WTC11 (cell line): ENCODE data around the gene COL19A1.

Experiments used
- CREB1 ChIP-seq: sonication (generic); formaldehyde crosslinking; IDR thresholded peaks from 2 replicates; pipeline ENCODE4 v1.8.0; 2023; ENCODE audit warnings: mild to moderate bottlenecking, missing genetic modification reagents
- E2F4 ChIP-seq: sonication (generic); formaldehyde crosslinking; IDR thresholded peaks from 2 replicates; pipeline ENCODE4 v1.8.1; 2022; ENCODE audit warnings: low read depth, mild to moderate bottlenecking, moderate library complexity, missing genetic modification reagents, borderline replicate concordance
- ZBTB21 ChIP-seq: sonication (generic); formaldehyde crosslinking; IDR thresholded peaks from 2 replicates; pipeline ENCODE4 v1.8.1; 2023; ENCODE audit warnings: mild to moderate bottlenecking, missing genetic modification reagents, borderline replicate concordance
- ZNF232 ChIP-seq: sonication (generic); formaldehyde crosslinking; IDR thresholded peaks from 2 replicates; pipeline ENCODE4 v1.8.0; 2022; ENCODE audit warnings: mild to moderate bottlenecking, missing genetic modification reagents
- TF ChIP-seq, protein P1 (sequence below): fragments of 200-600 bp; IDR thresholded peaks from 2 replicates; pipeline ENCODE4 v1.8.0; 2022; ENCODE audit warnings: antibody characterized with exemption

GRCh38 chr6:69987550-69987949, 121.2 kb downstream of the COL19A1 start:
- TF ChIP-seq CREB1 (CRISPR knock-in tag) (no peak), ZBTB21 (CRISPR knock-in tag) (no peak), E2F4 (CRISPR knock-in tag) (no peak), ZNF232 (CRISPR knock-in tag) (no peak)
- TF ChIP-seq, protein P1, sequence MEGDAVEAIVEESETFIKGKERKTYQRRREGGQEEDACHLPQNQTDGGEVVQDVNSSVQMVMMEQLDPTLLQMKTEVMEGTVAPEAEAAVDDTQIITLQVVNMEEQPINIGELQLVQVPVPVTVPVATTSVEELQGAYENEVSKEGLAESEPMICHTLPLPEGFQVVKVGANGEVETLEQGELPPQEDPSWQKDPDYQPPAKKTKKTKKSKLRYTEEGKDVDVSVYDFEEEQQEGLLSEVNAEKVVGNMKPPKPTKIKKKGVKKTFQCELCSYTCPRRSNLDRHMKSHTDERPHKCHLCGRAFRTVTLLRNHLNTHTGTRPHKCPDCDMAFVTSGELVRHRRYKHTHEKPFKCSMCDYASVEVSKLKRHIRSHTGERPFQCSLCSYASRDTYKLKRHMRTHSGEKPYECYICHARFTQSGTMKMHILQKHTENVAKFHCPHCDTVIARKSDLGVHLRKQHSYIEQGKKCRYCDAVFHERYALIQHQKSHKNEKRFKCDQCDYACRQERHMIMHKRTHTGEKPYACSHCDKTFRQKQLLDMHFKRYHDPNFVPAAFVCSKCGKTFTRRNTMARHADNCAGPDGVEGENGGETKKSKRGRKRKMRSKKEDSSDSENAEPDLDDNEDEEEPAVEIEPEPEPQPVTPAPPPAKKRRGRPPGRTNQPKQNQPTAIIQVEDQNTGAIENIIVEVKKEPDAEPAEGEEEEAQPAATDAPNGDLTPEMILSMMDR, result no peak
